ENCODE results near the gene NLE1.

GRCh38 chr17:35183332-35183731 is 41.2 kb upstream of the NLE1 start:
- TF ChIP-seq CTCF (IDR thresholded peaks at IDR 0.05) (no peak), POLR2A (IDR thresholded peaks at IDR 0.05) (no peak)
